GM10248 (cell line): ENCODE measurements around the gene ARFGEF2.
"Not testable (repeated sequence)": the region's sequence is repeated elsewhere in the genome, so short reads cannot be mapped to it uniquely, and the experiment has no call there.

Experiments used
- CTCF ChIA-PET: fragments of 300-600 bp; sonication (Branson Sonifier 250); formaldehyde crosslinking; extraction: SDS; loops from one replicate; lab custom pipeline; 2021; ENCODE audit warnings: antibody characterized with exemption; lab: Yijun Ruan, JAX
- POLR2A ChIA-PET: fragments of 350-650 bp; sonication (Branson Sonifier 250); formaldehyde crosslinking; extraction: SDS; loops from one replicate; lab custom pipeline; 2020; ENCODE audit warnings: antibody characterized with exemption; lab: Yijun Ruan, JAX
- DNase-seq: peaks from one replicate; pipeline ENCODE4 v3.0.0; 2012; ENCODE audit errors: extremely low spot score
- CTCF ChIP-seq: IDR thresholded peaks from 2 replicates; pipeline ENCODE4 v1.5.1; 2012; ENCODE audit warnings: mild to moderate bottlenecking, low read depth; ENCODE audit errors: extremely low read depth, missing control alignments, control extremely low read depth

Gene ARFGEF2

GRCh38 chr20:48930878-48931277 lies 9.4 kb downstream of the ARFGEF2 start:
- ChIA-PET POLR2A (no interaction called here), CTCF (no interaction called here)
- DNase-seq = no peak
- TF ChIP-seq CTCF = no peak

GRCh38 chr20:48931527-48932374 lies 10.2 kb downstream of the ARFGEF2 start:
- CTCF ChIA-PET = no interaction called here
- no peak for DNase-seq
- POLR2A ChIA-PET = no interaction called here

GRCh38 chr20:48932375-48932941 lies 10.9 kb downstream of the ARFGEF2 start:
- no peak for DNase-seq
- no peak for TF ChIP-seq CTCF
- ChIA-PET POLR2A (no interaction called here), CTCF (interaction anchor here (1.0 kb wide), 1 partner anchor 275 kb away, joined by 4 read pairs; no protein-coding TSS in a partner anchor)

More at GRCh38 chr20:48931527-48932374, 10.2 kb downstream of the ARFGEF2 start:
- TF ChIP-seq CTCF = no peak

GRCh38 chr20:48933017-48933766 lies 11.7 kb downstream of the ARFGEF2 start:
- DNase-seq = no peak
- POLR2A ChIA-PET = interaction anchor here (0.7 kb wide), 2 partner anchors 105 to 1126 kb away, joined by 3 to 4 read pairs; no protein-coding TSS in a partner anchor
- TF ChIP-seq CTCF = peak; percentile 2
- CTCF ChIA-PET = interaction anchor here (0.8 to 1.0 kb wide), 2 partner anchors 14 to 276 kb away, joined by 3 to 4 read pairs; no protein-coding TSS in a partner anchor

GRCh38 chr20:48934273-48934877 lies 12.9 kb downstream of the ARFGEF2 start:
- POLR2A ChIA-PET = interaction anchor here (0.6 kb wide), 1 partner anchor 10 kb away, joined by 3 read pairs; no protein-coding TSS in a partner anchor
- DNase-seq, CTCF ChIA-PET: not testable (repeated sequence)

GRCh38 chr20:48934966-48935365 lies 13.5 kb downstream of the ARFGEF2 start:
- CTCF ChIA-PET, DNase-seq, POLR2A ChIA-PET: not testable (repeated sequence)

- POLR2A ChIA-PET, DNase-seq, CTCF ChIA-PET: not testable (repeated sequence)
Observed at GRCh38 chr20:48936178-48936577, 14.7 kb downstream of the ARFGEF2 start.
